GM12864 (cell line): ENCODE results near the gene PPP3CA.

Experiments
- DNase-seq: peaks from one replicate; pipeline ENCODE4 v3.0.0-alpha.2; 2011; ENCODE audit warnings: low read depth
- H3K4me3 ChIP-seq: 2 replicates; pipeline ENCODE4 v1.5.1; 2011; ENCODE audit warnings: mild to moderate bottlenecking, low read depth, low read length, control low read depth
- CTCF ChIP-seq: IDR thresholded peaks from 2 replicates; pipeline ENCODE4 v1.5.1; 2011; ENCODE audit warnings: low read depth, mild to moderate bottlenecking, moderate library complexity, low read length, control low read depth, inconsistent platforms; ENCODE audit errors: missing control alignments

PPP3CA gene

GRCh38 chr4:101042847-101043246 is 304.5 kb downstream of the PPP3CA start:
- H3K4me3 ChIP-seq = no peak overlapping the region
- no peak for DNase-seq
- no peak for TF ChIP-seq CTCF

- no peak overlapping the region for H3K4me3 ChIP-seq
- DNase-seq = no peak
- TF ChIP-seq CTCF = no peak
Observed at GRCh38 chr4:101040776-101041175, 306.6 kb downstream of the PPP3CA start.

GRCh38 chr4:101039367-101039766 is 308.0 kb downstream of the PPP3CA start:
- no peak overlapping the region for H3K4me3 ChIP-seq
- DNase-seq = no peak
- TF ChIP-seq CTCF = no peak

- peak; percentile 10 for DNase-seq
- no peak overlapping the region for H3K4me3 ChIP-seq
- TF ChIP-seq CTCF = no peak
Observed at GRCh38 chr4:101037938-101038413, 309.4 kb downstream of the PPP3CA start.

- H3K4me3 ChIP-seq = no peak overlapping the region
- DNase-seq = no peak
Observed at GRCh38 chr4:101037249-101037648, 310.1 kb downstream of the PPP3CA start.

GRCh38 chr4:101035487-101035886 is 311.8 kb downstream of the PPP3CA start:
- no peak overlapping the region for H3K4me3 ChIP-seq
- no peak for DNase-seq
- TF ChIP-seq CTCF = no peak

More at GRCh38 chr4:101037249-101037648, 310.1 kb downstream of the PPP3CA start:
- no peak for TF ChIP-seq CTCF

GRCh38 chr4:101033986-101034385 is 313.3 kb downstream of the PPP3CA start:
- H3K4me3 ChIP-seq = no peak overlapping the region
- DNase-seq = no peak
- peak; percentile 19 for TF ChIP-seq CTCF
